Epidermal melanocyte (primary cell): ENCODE results near the gene CTSS.

Source experiments
- DNase-seq: peaks from one replicate; pipeline ENCODE4 v3.0.0; 2011; ENCODE audit warnings: low spot score; ENCODE audit not compliant: insufficient read length

The CTSS gene

GRCh38 chr1:150703427-150703826, 62.2 kb downstream of the CTSS start:
- DNase-seq, result no peak

- DNase-seq, result peak; percentile 85
Measured at GRCh38 chr1:150696995-150697927, 68.3 kb downstream of the CTSS start, which contains the start of gene GOLPH3L. GOLPH3L (minus strand) TSS chr1:150697154; CDS start chr1:150694838, 2,316 bp downstream.

- no peak for DNase-seq
Measured at GRCh38 chr1:150696590-150696989, 69.0 kb downstream of the CTSS start.

- no peak for DNase-seq
Measured at GRCh38 chr1:150696162-150696561, 69.4 kb downstream of the CTSS start.

- DNase-seq, result no peak
Measured at GRCh38 chr1:150695561-150695960, 70.0 kb downstream of the CTSS start.

GRCh38 chr1:150692720-150693119, 72.9 kb downstream of the CTSS start:
- DNase-seq, result no peak

GRCh38 chr1:150688763-150689162, 76.8 kb downstream of the CTSS start:
- DNase-seq, result no peak

- no peak for DNase-seq
Measured at GRCh38 chr1:150686275-150686674, 79.3 kb downstream of the CTSS start.

GRCh38 chr1:150683914-150684313, 81.7 kb downstream of the CTSS start:
- no peak for DNase-seq
